ENCODE data around the gene ATG4A.

ATG4A gene

GRCh38 chrX:108091264-108091877 is at the start of gene ATG4A, which contains the start of gene PSMD10:
TSS of gene ATG4A (plus strand) at chrX:108091778. CDS start at chrX:108091827, 49 bp downstream.
TSS of gene PSMD10 (minus strand) at chrX:108091542. CDS start at chrX:108091520, 22 bp downstream.
- no peaks in the 10 kb centered on the region for H3K4me1 ChIP-seq (ENCODE audit: insufficient read depth, low read length)
- H3K36me3 ChIP-seq (ENCODE audit: insufficient read depth, low read length): peaks cover 6% of the 10 kb centered on the region; the same call in 1 of the 2 replicates
- H3K9me3 ChIP-seq (ENCODE audit: control insufficient read depth, insufficient read depth, low read length): no peaks in the 10 kb centered on the region
- peak within 1 kb of the TSS; percentile 66 for H3K9ac ChIP-seq (ENCODE audit: low read depth, low read length)

GRCh38 chrX:108044554-108045256 is 46.9 kb upstream of the ATG4A start, which contains the start of gene VSIG1:
TSS of gene VSIG1 (plus strand) at chrX:108045065. CDS start at chrX:108045131, 66 bp downstream.
- H3K9ac ChIP-seq (ENCODE audit: low read depth, low read length): no peak within 1 kb of the TSS
- no peaks in the 10 kb centered on the region for H3K4me1 ChIP-seq (ENCODE audit: insufficient read depth, low read length)
- no peaks in the 10 kb centered on the region for H3K9me3 ChIP-seq (ENCODE audit: control insufficient read depth, insufficient read depth, low read length)
- H3K36me3 ChIP-seq (ENCODE audit: insufficient read depth, low read length): no peaks in the 10 kb centered on the region

GRCh38 chrX:108049649-108050048 is 41.9 kb upstream of the ATG4A start:
- H3K36me3 ChIP-seq (ENCODE audit: insufficient read depth, low read length): no peaks in the 10 kb centered on the region

GRCh38 chrX:108053218-108053617 is 38.4 kb upstream of the ATG4A start:
- H3K36me3 ChIP-seq (ENCODE audit: insufficient read depth, low read length): no peaks in the 10 kb centered on the region
- no peak overlapping the region for H3K9ac ChIP-seq (ENCODE audit: low read depth, low read length)
- no peaks in the 10 kb centered on the region for H3K9me3 ChIP-seq (ENCODE audit: control insufficient read depth, insufficient read depth, low read length)
- no peaks in the 10 kb centered on the region for H3K4me1 ChIP-seq (ENCODE audit: insufficient read depth, low read length)

More at GRCh38 chrX:108049649-108050048, 41.9 kb upstream of the ATG4A start:
- no peaks in the 10 kb centered on the region for H3K4me1 ChIP-seq (ENCODE audit: insufficient read depth, low read length)
- no peak overlapping the region for H3K9ac ChIP-seq (ENCODE audit: low read depth, low read length)
- no peaks in the 10 kb centered on the region for H3K9me3 ChIP-seq (ENCODE audit: control insufficient read depth, insufficient read depth, low read length)

- H3K4me1 ChIP-seq (ENCODE audit: insufficient read depth, low read length): no peaks in the 10 kb centered on the region
- H3K9me3 ChIP-seq (ENCODE audit: control insufficient read depth, insufficient read depth, low read length): no peaks in the 10 kb centered on the region
- H3K36me3 ChIP-seq (ENCODE audit: insufficient read depth, low read length): no peaks in the 10 kb centered on the region
- H3K9ac ChIP-seq (ENCODE audit: low read depth, low read length): no peak overlapping the region
These were observed 36.0 kb upstream of the ATG4A start for GRCh38 chrX:108055546-108055945.

- Histone ChIP-seq H3K9ac (ENCODE audit: low read depth, low read length) (no peak overlapping the region), H3K4me1 (ENCODE audit: insufficient read depth, low read length) (no peaks in the 10 kb centered on the region), H3K36me3 (ENCODE audit: insufficient read depth, low read length) (no peaks in the 10 kb centered on the region), H3K9me3 (ENCODE audit: control insufficient read depth, insufficient read depth, low read length) (no peaks in the 10 kb centered on the region)
These were observed 31.8 kb upstream of the ATG4A start for GRCh38 chrX:108059801-108060200.

- no peaks in the 10 kb centered on the region for H3K36me3 ChIP-seq (ENCODE audit: insufficient read depth, low read length)
These were observed 27.6 kb upstream of the ATG4A start for GRCh38 chrX:108064001-108064400.

GRCh38 chrX:108064613-108065012 is 27.0 kb upstream of the ATG4A start:
- no peak overlapping the region for H3K9ac ChIP-seq (ENCODE audit: low read depth, low read length)
- H3K36me3 ChIP-seq (ENCODE audit: insufficient read depth, low read length): no peaks in the 10 kb centered on the region
- H3K4me1 ChIP-seq (ENCODE audit: insufficient read depth, low read length): no peaks in the 10 kb centered on the region
- no peaks in the 10 kb centered on the region for H3K9me3 ChIP-seq (ENCODE audit: control insufficient read depth, insufficient read depth, low read length)

More at GRCh38 chrX:108064001-108064400, 27.6 kb upstream of the ATG4A start:
- H3K4me1 ChIP-seq (ENCODE audit: insufficient read depth, low read length): no peaks in the 10 kb centered on the region
- H3K9ac ChIP-seq (ENCODE audit: low read depth, low read length): no peak overlapping the region
- no peaks in the 10 kb centered on the region for H3K9me3 ChIP-seq (ENCODE audit: control insufficient read depth, insufficient read depth, low read length)

GRCh38 chrX:108068121-108068520 is 23.5 kb upstream of the ATG4A start:
- Histone ChIP-seq H3K4me1 (ENCODE audit: insufficient read depth, low read length) (no peaks in the 10 kb centered on the region), H3K9me3 (ENCODE audit: control insufficient read depth, insufficient read depth, low read length) (no peaks in the 10 kb centered on the region), H3K36me3 (ENCODE audit: insufficient read depth, low read length) (no peaks in the 10 kb centered on the region), H3K9ac (ENCODE audit: low read depth, low read length) (no peak overlapping the region)

- H3K9ac ChIP-seq (ENCODE audit: low read depth, low read length): no peak overlapping the region
These were observed 20.7 kb upstream of the ATG4A start for GRCh38 chrX:108070891-108071290.

GRCh38 chrX:108071578-108071977 is 20.0 kb upstream of the ATG4A start:
- Histone ChIP-seq H3K4me1 (ENCODE audit: insufficient read depth, low read length) (no peaks in the 10 kb centered on the region), H3K36me3 (ENCODE audit: insufficient read depth, low read length) (no peaks in the 10 kb centered on the region), H3K9ac (ENCODE audit: low read depth, low read length) (no peak overlapping the region), H3K9me3 (ENCODE audit: control insufficient read depth, insufficient read depth, low read length) (no peaks in the 10 kb centered on the region)

More at GRCh38 chrX:108070891-108071290, 20.7 kb upstream of the ATG4A start:
- Histone ChIP-seq H3K9me3 (ENCODE audit: control insufficient read depth, insufficient read depth, low read length) (no peaks in the 10 kb centered on the region), H3K4me1 (ENCODE audit: insufficient read depth, low read length) (no peaks in the 10 kb centered on the region), H3K36me3 (ENCODE audit: insufficient read depth, low read length) (no peaks in the 10 kb centered on the region)

GRCh38 chrX:108072746-108073145 is 18.8 kb upstream of the ATG4A start:
- H3K9me3 ChIP-seq (ENCODE audit: control insufficient read depth, insufficient read depth, low read length): no peaks in the 10 kb centered on the region
- no peak overlapping the region for H3K9ac ChIP-seq (ENCODE audit: low read depth, low read length)
- no peaks in the 10 kb centered on the region for H3K36me3 ChIP-seq (ENCODE audit: insufficient read depth, low read length)
- H3K4me1 ChIP-seq (ENCODE audit: insufficient read depth, low read length): no peaks in the 10 kb centered on the region

GRCh38 chrX:108081110-108081509 is 10.5 kb upstream of the ATG4A start:
- no peaks in the 10 kb centered on the region for H3K4me1 ChIP-seq (ENCODE audit: insufficient read depth, low read length)
- H3K9me3 ChIP-seq (ENCODE audit: control insufficient read depth, insufficient read depth, low read length): no peaks in the 10 kb centered on the region
- H3K9ac ChIP-seq (ENCODE audit: low read depth, low read length): no peak overlapping the region
- no peaks in the 10 kb centered on the region for H3K36me3 ChIP-seq (ENCODE audit: insufficient read depth, low read length)

- Histone ChIP-seq H3K36me3 (ENCODE audit: insufficient read depth, low read length) (peaks cover 6% of the 10 kb centered on the region; the same call in 1 of the 2 replicates), H3K9me3 (ENCODE audit: control insufficient read depth, insufficient read depth, low read length) (no peaks in the 10 kb centered on the region), H3K4me1 (ENCODE audit: insufficient read depth, low read length) (no peaks in the 10 kb centered on the region), H3K9ac (ENCODE audit: low read depth, low read length) (no peak overlapping the region)
These were observed 3.8 kb upstream of the ATG4A start for GRCh38 chrX:108087792-108088191.

- Histone ChIP-seq H3K9ac (ENCODE audit: low read depth, low read length) (no peak overlapping the region), H3K4me1 (ENCODE audit: insufficient read depth, low read length) (no peaks in the 10 kb centered on the region), H3K36me3 (ENCODE audit: insufficient read depth, low read length) (peaks cover 6% of the 10 kb centered on the region; the same call in 1 of the 2 replicates)
These were observed 3.1 kb upstream of the ATG4A start for GRCh38 chrX:108088511-108088910.

More at GRCh38 chrX:108088511-108088910, 3.1 kb upstream of the ATG4A start:
- H3K9me3 ChIP-seq (ENCODE audit: control insufficient read depth, insufficient read depth, low read length): no peaks in the 10 kb centered on the region
